Parathyroid adenoma (tissue), 2 donors: ENCODE data around the gene ATP10D.

Experiments used
- H2AFZ ChIP-seq: fragments of 300-600 bp; sonication (generic); one replicate; pipeline ENCODE4 v1.7.0; 2017; ENCODE audit warnings: antibody characterized with exemption, mild to moderate bottlenecking
- H3K27ac ChIP-seq: fragments of 300-600 bp; sonication (generic); one replicate; pipeline ENCODE4 v1.7.0; 2017
- H3K27me3 ChIP-seq: fragments of 300-600 bp; sonication (generic); one replicate; pipeline ENCODE4 v1.7.0; 2017; ENCODE audit warnings: low read length; ENCODE audit not compliant: control insufficient read depth, insufficient read depth
- H3K36me3 ChIP-seq: fragments of 300-600 bp; sonication (generic); one replicate; pipeline ENCODE4 v1.7.0; 2017; ENCODE audit warnings: low read length; ENCODE audit not compliant: control insufficient read depth, insufficient read depth
- H3K4me1 ChIP-seq: fragments of 300-600 bp; sonication (generic); one replicate; pipeline ENCODE4 v1.7.0; 2017; ENCODE audit warnings: control low read depth
- H3K4me2 ChIP-seq: fragments of 300-600 bp; sonication (generic); one replicate; pipeline ENCODE4 v1.7.0; 2017; ENCODE audit warnings: low read length
- H3K4me3 ChIP-seq: fragments of 300-600 bp; sonication (generic); one replicate; pipeline ENCODE4 v1.7.0; 2017; ENCODE audit warnings: low read depth, low read length
- H3K79me2 ChIP-seq: fragments of 300-600 bp; sonication (generic); one replicate; pipeline ENCODE4 v1.7.0; 2017; ENCODE audit warnings: control low read depth
- H3K9ac ChIP-seq: fragments of 300-600 bp; sonication (generic); one replicate; pipeline ENCODE4 v1.7.0; 2017; ENCODE audit warnings: mild to moderate bottlenecking
- H3K9me3 ChIP-seq: fragments of 300-600 bp; sonication (generic); one replicate; pipeline ENCODE4 v1.7.0; 2017; ENCODE audit warnings: low read length; ENCODE audit not compliant: control insufficient read depth
- TF ChIP-seq, protein P1 (sequence below): fragments of 300-600 bp; sonication (generic); IDR thresholded peaks from one replicate; pipeline ENCODE4 v1.7.0; 2017; ENCODE audit warnings: antibody characterized with exemption, mild to moderate bottlenecking
- donor health status: primary hyperparathyroidism.

ATP10D gene

GRCh38 chr4:47560682-47561081 lies 75.6 kb downstream of the ATP10D start:
- Histone ChIP-seq H3K9ac (no peak overlapping the region), H2AFZ (no peak overlapping the region), H3K9me3 (no peaks in the 10 kb centered on the region), H3K4me3 (no peak overlapping the region), H3K36me3 (no peaks in the 10 kb centered on the region), H3K27ac (no peak overlapping the region), H3K4me2 (no peak overlapping the region), H3K79me2 (no peaks in the 10 kb centered on the region), H3K27me3 (no peaks in the 10 kb centered on the region), H3K4me1 (no peaks in the 10 kb centered on the region)
- TF ChIP-seq, protein P1, sequence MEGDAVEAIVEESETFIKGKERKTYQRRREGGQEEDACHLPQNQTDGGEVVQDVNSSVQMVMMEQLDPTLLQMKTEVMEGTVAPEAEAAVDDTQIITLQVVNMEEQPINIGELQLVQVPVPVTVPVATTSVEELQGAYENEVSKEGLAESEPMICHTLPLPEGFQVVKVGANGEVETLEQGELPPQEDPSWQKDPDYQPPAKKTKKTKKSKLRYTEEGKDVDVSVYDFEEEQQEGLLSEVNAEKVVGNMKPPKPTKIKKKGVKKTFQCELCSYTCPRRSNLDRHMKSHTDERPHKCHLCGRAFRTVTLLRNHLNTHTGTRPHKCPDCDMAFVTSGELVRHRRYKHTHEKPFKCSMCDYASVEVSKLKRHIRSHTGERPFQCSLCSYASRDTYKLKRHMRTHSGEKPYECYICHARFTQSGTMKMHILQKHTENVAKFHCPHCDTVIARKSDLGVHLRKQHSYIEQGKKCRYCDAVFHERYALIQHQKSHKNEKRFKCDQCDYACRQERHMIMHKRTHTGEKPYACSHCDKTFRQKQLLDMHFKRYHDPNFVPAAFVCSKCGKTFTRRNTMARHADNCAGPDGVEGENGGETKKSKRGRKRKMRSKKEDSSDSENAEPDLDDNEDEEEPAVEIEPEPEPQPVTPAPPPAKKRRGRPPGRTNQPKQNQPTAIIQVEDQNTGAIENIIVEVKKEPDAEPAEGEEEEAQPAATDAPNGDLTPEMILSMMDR: no peak

- Histone ChIP-seq H3K79me2 (no peaks in the 10 kb centered on the region), H3K4me2 (no peak overlapping the region), H3K27ac (no peak overlapping the region), H3K36me3 (no peaks in the 10 kb centered on the region), H3K4me1 (no peaks in the 10 kb centered on the region), H2AFZ (no peak overlapping the region), H3K27me3 (no peaks in the 10 kb centered on the region), H3K9ac (no peak overlapping the region), H3K4me3 (no peak overlapping the region), H3K9me3 (no peaks in the 10 kb centered on the region)
- TF ChIP-seq, protein P1: no peak
These were observed 76.3 kb downstream of the ATP10D start for GRCh38 chr4:47561331-47561730.

- Histone ChIP-seq H3K4me1 (no peaks in the 10 kb centered on the region), H3K4me2 (no peak overlapping the region), H3K4me3 (no peak overlapping the region), H3K36me3 (no peaks in the 10 kb centered on the region), H3K79me2 (no peaks in the 10 kb centered on the region), H3K9me3 (no peaks in the 10 kb centered on the region), H3K9ac (no peak overlapping the region), H2AFZ (no peak overlapping the region), H3K27me3 (no peaks in the 10 kb centered on the region), H3K27ac (no peak overlapping the region)
- TF ChIP-seq, protein P1: no peak
These were observed 77.2 kb downstream of the ATP10D start for GRCh38 chr4:47562297-47562696.

DNA sequence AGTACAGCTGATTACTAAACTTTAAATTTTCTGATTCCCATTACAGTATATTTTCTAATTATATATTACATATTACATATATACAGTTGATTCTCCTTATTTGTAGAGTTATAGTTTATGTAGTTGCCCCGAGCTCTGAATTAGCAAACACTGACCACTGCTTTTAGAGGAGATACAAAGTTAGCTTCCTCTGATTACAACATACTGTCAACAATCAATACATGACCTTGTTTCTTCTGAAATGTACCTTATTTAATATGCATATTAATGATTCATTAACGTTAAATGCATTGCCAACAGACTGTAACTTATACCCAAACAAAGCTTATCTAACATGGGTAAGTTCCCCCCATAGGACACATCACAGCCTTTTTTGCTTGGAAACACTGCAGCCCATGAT lies 81.5 kb downstream of the ATP10D start:
- Histone ChIP-seq H3K27ac (no peak overlapping the region), H3K27me3 (no peaks in the 10 kb centered on the region), H3K9me3 (no peaks in the 10 kb centered on the region), H3K4me3 (no peak overlapping the region), H2AFZ (no peak overlapping the region), H3K36me3 (no peaks in the 10 kb centered on the region), H3K9ac (no peak overlapping the region), H3K4me2 (no peak overlapping the region), H3K79me2 (no peaks in the 10 kb centered on the region), H3K4me1 (no peaks in the 10 kb centered on the region)
- TF ChIP-seq, protein P1: no peak

DNA sequence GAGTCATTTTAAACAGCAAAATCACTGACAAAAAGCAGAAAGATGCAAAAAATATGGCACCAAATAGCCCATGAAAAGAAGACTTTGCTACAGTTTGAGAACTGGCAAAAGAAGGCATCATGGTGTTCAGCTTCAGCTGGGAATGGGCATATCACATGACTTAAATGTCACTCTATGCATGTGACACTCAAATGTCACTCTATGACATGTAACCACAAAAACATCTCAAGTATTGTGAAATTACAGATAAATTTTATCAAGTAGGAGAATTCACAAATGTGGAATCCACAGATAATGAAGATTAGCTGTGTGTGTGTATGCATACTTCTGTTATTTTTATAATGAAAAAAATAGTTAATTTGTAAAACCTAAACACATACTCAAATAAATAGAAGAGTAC lies 81.9 kb downstream of the ATP10D start:
- H3K9ac ChIP-seq: no peak overlapping the region
- H3K4me3 ChIP-seq: no peak overlapping the region
- no peak overlapping the region for H2AFZ ChIP-seq
- H3K27me3 ChIP-seq: no peaks in the 10 kb centered on the region
- H3K36me3 ChIP-seq: no peaks in the 10 kb centered on the region
- TF ChIP-seq, protein P1: no peak
- no peak overlapping the region for H3K27ac ChIP-seq
- H3K4me2 ChIP-seq: no peak overlapping the region
- no peaks in the 10 kb centered on the region for H3K79me2 ChIP-seq
- no peaks in the 10 kb centered on the region for H3K4me1 ChIP-seq
- H3K9me3 ChIP-seq: no peaks in the 10 kb centered on the region
